GM11168 (cell line): Measurements from ENCODE around the gene SNPH.
"Not testable (repeated sequence)": the region's sequence is repeated elsewhere in the genome, so short reads cannot be mapped to it uniquely, and the experiment has no call there.

ENCODE experiments used
- in situ Hi-C: fragments of 300-500 bp; cut with MboI; formaldehyde crosslinking; loops from one replicate; pipeline ENCODE4 v1.12.0; 2022; ENCODE audit warnings: low sequenced_read_pairs; ENCODE audit not compliant: unreplicated experiment

SNPH gene

GRCh38 chr20:1266167-1266973 is at the start of gene SNPH:
Gene SNPH (plus strand): TSS chr20:1266294. CDS start chr20:1296240, 29,946 bp downstream.
- in situ Hi-C loops, result no loop called here

GRCh38 chr20:1216527-1217427 is 49.3 kb upstream of the SNPH start:
- in situ Hi-C loops, result not testable (repeated sequence)

- in situ Hi-C loops, result not testable (repeated sequence)
These were observed 43.3 kb upstream of the SNPH start for GRCh38 chr20:1222750-1223149.

GRCh38 chr20:1224205-1224890 is 41.7 kb upstream of the SNPH start:
- in situ Hi-C loops, result no loop called here

- in situ Hi-C loops, result no loop called here
These were observed 40.8 kb upstream of the SNPH start for GRCh38 chr20:1225263-1225782.

- in situ Hi-C loops, result no loop called here
These were observed 40.1 kb upstream of the SNPH start, which contains the start of gene RAD21L1 for GRCh38 chr20:1225783-1226654. Gene RAD21L1 (plus strand): TSS chr20:1226044. CDS start chr20:1228454, 2,410 bp downstream.

- in situ Hi-C loops, result no loop called here
These were observed 36.6 kb upstream of the SNPH start for GRCh38 chr20:1229541-1229940.

GRCh38 chr20:1232286-1233111 is 33.6 kb upstream of the SNPH start:
- in situ Hi-C loops, result no loop called here

- in situ Hi-C loops, result no loop called here
These were observed 25.5 kb upstream of the SNPH start for GRCh38 chr20:1240549-1240948.

- in situ Hi-C loops, result no loop called here
These were observed 24.6 kb upstream of the SNPH start for GRCh38 chr20:1241456-1241855.

GRCh38 chr20:1242099-1242498 is 24.0 kb upstream of the SNPH start:
- in situ Hi-C loops, result no loop called here

GRCh38 chr20:1242530-1242929 is 23.6 kb upstream of the SNPH start:
- in situ Hi-C loops, result no loop called here

- in situ Hi-C loops, result no loop called here
These were observed 20.5 kb upstream of the SNPH start for GRCh38 chr20:1245578-1245977.

- in situ Hi-C loops, result no loop called here
These were observed 18.4 kb upstream of the SNPH start for GRCh38 chr20:1247689-1248088.

GRCh38 chr20:1250282-1250681 is 15.8 kb upstream of the SNPH start:
- in situ Hi-C loops, result not testable (repeated sequence)

- in situ Hi-C loops, result no loop called here
These were observed 13.7 kb upstream of the SNPH start for GRCh38 chr20:1252416-1252815.

GRCh38 chr20:1254254-1254653 is 11.8 kb upstream of the SNPH start:
- in situ Hi-C loops, result no loop called here

- in situ Hi-C loops, result no loop called here
These were observed 10.4 kb upstream of the SNPH start for GRCh38 chr20:1255675-1256074.

GRCh38 chr20:1263853-1264252 is 2.2 kb upstream of the SNPH start:
- in situ Hi-C loops, result no loop called here
